ENCODE results near the gene ZNF57. TPM values are rescaled to one million over a fixed set of nuclear protein-coding genes. Genes with fewer than 3 reads are reported as not detected.

The ZNF57 gene
- total and polyA plus RNA-seq, 2 experiments from 2014 or later: 6.4 to 10.8 TPM

- peaks cover 6% of the 10 kb centered on the region for H3K27me3 Mint-ChIP-seq (ENCODE audit: insufficient read depth, low read depth, poor library complexity)
- Histone ChIP-seq H4K20me1 (replicated peaks; ENCODE audit: insufficient read depth) (peaks cover 9% of the 10 kb centered on the region; the same call in 1 of the 2 replicates), H3K4me2 (no peak overlapping the region), H2AFZ (no peak overlapping the region), H3K27me3 (ENCODE audit: insufficient read depth) (no peaks in the 10 kb centered on the region), H3K36me3 (ENCODE audit: insufficient read depth) (no peaks in the 10 kb centered on the region), H3F3A (replicated peaks; ENCODE audit: low read depth) (0 out of 2 replicates have a peak, but pooled peaks cover 3% of the 10 kb centered on the region), H3K4me3 (no peak overlapping the region), H3K79me2 (replicated peaks; ENCODE audit: insufficient read depth) (peaks cover 14% of the 10 kb centered on the region), H3K9me2 (ENCODE audit: insufficient read depth) (no peaks in the 10 kb centered on the region), H3K27ac (ENCODE audit: low read depth) (no peak overlapping the region), H3K4me1 (ENCODE audit: insufficient read depth) (peaks cover 8% of the 10 kb centered on the region)
- no peaks in the 10 kb centered on the region for H3K9me3 Mint-ChIP-seq
- H3K36me3 Mint-ChIP-seq (ENCODE audit: low read depth): peaks cover 5% of the 10 kb centered on the region; the same call in 2 of the 3 replicates
- ATAC-seq (no peak), DNase-seq (ENCODE audit: low spot score) (no peak)
- TF ChIP-seq NANOG (IDR thresholded peaks at IDR 0.05; ENCODE audit: borderline replicate concordance): no peak
- no peak for TF ChIP-seq REST (IDR thresholded peaks at IDR 0.05; ENCODE audit: unreplicated experiment)
- no peak for TF ChIP-seq ZNF331 (CRISPR knock-in tag; IDR thresholded peaks at IDR 0.05; ENCODE audit: low read depth)
- TF ChIP-seq CREB1 (CRISPR knock-in tag; IDR thresholded peaks at IDR 0.05; ENCODE audit: low read depth): no peak
- no peak for TF ChIP-seq EZH2 (IDR thresholded peaks at IDR 0.05; ENCODE audit: low read depth, unreplicated experiment)
- TF ChIP-seq ZNF462 (CRISPR knock-in tag; IDR thresholded peaks at IDR 0.05): no peak
- TF ChIP-seq CTCF (conservative IDR thresholded peaks at IDR 0.05; ENCODE audit: low read depth in 2 of 2): no peak
- no peak for TF ChIP-seq POLR2AphosphoS5 (IDR thresholded peaks at IDR 0.05; ENCODE audit: low read depth)
- TF ChIP-seq ETS1 (IDR thresholded peaks at IDR 0.05): no peak
- TF ChIP-seq ZNF114 (CRISPR knock-in tag; IDR thresholded peaks at IDR 0.05): no peak
- no peak for TF ChIP-seq EZH2phosphoT487 (IDR thresholded peaks at IDR 0.05; ENCODE audit: unreplicated experiment)
- H3K4me3 Mint-ChIP-seq: no peak overlapping the region
- peaks cover 6% of the 10 kb centered on the region; the same call in 2 of the 3 replicates for H3K4me1 Mint-ChIP-seq
- H3K27ac Mint-ChIP-seq: no peak overlapping the region
These were observed 52.3 kb downstream of the ZNF57 start for GRCh38 chr19:2952953-2953481.
